Measurements from ENCODE around the gene ZNF217. TPM values are rescaled to one million over a fixed set of nuclear protein-coding genes. Genes with fewer than 3 reads are reported as not detected.
"Not testable (repeated sequence)": the region's sequence is repeated elsewhere in the genome, so short reads cannot be mapped to it uniquely, and the experiment has no call there.

Gene ZNF217
- total RNA-seq, 1 donor from 2014 or later = 61.4 TPM

GRCh38 chr20:53569606-53570307 lies 23.9 kb downstream of the ZNF217 start:
- DNase-seq (ENCODE audit: low spot score) = no peak

DNA sequence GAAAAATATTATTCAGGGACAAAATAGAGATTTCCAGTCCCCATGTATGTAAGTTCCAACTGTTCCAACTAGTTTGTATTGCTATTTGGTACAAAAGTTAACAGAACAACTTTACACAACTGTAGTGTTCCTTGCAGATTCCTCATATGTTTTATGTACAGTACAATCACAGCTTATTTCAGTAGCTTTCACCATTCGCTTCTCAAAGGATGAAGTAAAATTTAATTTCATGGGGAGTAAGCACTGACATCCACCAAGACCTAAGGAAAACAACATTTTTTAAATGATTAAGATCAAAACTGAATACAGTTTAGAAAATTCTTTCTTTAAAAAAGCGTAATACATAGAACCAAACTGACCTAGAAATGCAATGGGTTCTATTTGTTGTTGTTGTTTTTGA lies 24.6 kb downstream of the ZNF217 start:
- no peak for DNase-seq (ENCODE audit: low spot score)

- DNase-seq (ENCODE audit: low spot score) = no peak
Measured at GRCh38 chr20:53568351-53568750, 25.3 kb downstream of the ZNF217 start.

DNA sequence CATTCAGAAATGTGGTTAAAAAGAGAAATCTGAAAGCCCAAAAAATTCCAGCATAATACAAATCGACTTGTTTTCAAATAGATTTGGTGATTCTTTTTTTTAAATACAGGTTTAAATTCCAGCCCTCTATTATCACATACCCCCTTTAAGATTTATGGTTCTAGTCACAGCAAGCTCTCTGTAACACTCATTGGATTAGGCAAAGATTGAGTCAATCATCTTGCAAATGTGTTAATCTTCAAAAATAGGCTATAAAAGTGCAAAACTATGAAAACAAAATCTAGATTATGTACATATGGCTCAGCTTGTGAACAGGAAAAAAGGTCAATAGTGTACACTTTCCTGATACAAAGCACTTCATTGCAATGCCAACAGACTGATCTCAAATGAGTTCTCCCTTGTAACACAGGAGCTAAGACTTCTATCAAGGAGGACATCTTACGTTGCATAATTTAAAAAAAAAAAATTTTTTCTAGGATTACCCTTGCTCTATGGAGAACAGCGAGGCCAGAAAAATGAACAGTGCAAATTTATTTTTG lies 26.2 kb downstream of the ZNF217 start:
- DNase-seq (ENCODE audit: low spot score) = no peak

DNA sequence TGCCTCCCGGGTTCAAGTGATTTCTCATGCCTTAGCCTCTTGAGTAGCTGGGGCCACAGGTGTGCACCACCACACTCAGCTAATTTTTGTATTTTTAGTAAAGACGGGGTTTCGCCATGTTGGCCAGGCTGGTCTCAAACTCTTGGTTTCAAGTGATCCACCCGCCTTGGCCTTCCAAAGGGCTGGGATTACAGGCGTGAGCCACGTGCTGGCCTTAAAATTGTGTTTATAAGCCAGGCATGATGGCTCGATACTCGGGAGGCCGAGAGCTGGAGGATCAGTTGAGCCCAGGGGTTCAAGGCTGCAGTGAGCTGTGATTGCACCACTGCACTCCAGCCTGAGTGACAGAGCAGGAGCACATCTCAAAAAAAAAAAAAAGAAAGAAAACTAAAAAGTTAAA lies 27.0 kb downstream of the ZNF217 start:
- DNase-seq (ENCODE audit: low spot score) = not testable (repeated sequence)

GRCh38 chr20:53565254-53565653 lies 28.4 kb downstream of the ZNF217 start:
- no peak for DNase-seq (ENCODE audit: low spot score)

DNA sequence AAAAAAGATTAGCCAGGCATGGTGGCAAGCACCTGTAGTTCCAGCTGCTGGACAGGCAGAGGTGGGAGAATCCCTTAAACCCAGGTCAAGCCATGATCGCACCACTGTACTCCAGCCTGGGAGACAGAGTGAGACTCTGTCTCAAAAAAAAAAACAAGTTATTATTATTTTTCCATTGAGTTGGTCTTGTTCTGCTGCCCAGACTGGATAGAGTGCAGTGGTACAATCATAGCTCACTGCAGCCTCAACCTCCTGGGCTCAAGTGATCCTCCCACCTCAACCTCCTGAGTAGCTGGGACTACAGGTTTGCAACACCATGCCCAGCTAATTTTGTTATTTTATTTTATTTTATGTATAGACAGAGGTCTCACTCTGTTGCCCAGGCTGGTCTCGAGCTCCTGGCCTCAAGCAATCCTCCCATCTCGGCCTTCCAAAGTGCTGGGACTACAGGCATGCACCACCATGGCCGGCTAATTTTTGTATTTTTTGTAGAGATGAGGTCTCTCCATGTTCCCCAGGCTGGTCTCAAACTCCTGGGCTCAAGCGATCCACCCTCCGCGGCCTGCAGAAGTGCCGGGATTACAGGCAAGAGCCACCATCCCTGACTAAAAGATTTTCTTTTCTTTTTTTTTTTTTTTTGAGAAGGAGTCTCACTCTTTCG lies 31.4 kb downstream of the ZNF217 start:
- DNase-seq (ENCODE audit: low spot score) = not testable (repeated sequence)

- no peak for DNase-seq (ENCODE audit: low spot score)
Measured at GRCh38 chr20:53561505-53561904, 32.1 kb downstream of the ZNF217 start.

DNA sequence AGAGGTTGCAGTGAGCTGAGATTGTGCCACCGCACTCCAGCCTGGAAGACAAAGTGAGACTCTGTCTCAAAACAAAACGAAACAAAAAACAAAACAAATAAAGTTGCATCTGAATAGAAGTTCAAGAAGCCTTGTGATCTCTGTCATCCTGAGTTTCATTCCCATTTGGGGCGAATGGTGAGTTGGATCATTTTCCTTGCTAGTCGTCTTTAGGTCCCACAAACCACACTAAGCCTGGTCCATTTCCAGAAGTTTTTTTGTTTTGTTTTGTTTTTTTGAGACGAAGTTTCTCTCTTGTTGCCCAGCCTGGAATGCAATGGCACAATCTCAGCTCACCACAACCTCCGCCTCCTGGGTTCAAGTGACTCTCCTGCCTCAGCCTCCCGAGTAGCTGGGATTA lies 33.8 kb downstream of the ZNF217 start:
- DNase-seq (ENCODE audit: low spot score) = no peak

DNA sequence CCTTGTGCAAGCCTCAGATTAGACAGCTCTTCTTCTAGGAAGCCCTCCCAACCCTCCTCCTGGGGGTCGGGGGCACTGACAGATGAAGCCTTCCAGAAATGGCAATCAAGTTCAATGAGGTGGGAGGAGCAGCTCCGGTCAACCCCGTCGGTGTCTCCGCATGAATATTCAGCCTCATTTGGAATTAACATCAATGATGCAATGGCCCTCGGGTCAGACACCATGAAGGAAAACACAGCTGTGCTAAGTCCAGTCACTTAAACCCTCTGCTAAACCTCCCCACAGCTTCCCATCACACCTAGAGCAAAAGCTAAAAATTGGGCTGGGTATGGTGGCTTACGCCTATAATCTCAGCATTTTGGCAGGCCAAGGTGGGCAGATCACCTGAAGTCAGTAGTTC lies 36.5 kb downstream of the ZNF217 start:
- DNase-seq (ENCODE audit: low spot score) = peak; percentile 35

DNA sequence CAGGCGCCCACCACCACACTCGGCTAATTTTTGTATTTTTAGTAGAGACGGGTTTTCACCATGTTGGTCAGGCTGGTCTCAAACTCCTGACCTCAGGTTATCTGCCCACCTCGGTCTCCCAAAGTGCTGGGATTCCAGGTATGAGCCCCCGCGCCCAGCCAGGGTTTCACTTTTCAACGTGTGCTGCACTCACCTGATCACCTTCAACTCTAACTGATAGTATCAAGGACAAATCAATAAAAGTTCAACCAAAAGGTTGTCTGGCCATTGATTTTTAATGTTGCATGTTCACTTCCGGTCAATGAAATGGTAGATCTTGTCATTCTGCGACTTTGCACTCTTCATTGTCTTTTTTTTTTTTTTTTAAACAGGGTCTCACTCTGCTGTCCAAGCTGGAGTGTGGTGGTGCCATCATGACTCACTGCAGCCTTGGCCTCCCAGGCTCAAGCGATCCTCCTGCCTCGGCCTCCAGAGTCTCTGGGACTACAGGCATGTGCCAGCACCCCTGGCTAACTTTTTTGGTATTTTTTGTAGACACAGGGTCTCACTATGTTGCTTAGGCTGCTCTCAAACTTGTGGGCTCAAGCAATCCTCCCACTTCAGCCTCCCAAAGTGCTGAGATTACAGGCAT lies 37.3 kb downstream of the ZNF217 start:
- DNase-seq (ENCODE audit: low spot score) = peak; percentile 2

DNA sequence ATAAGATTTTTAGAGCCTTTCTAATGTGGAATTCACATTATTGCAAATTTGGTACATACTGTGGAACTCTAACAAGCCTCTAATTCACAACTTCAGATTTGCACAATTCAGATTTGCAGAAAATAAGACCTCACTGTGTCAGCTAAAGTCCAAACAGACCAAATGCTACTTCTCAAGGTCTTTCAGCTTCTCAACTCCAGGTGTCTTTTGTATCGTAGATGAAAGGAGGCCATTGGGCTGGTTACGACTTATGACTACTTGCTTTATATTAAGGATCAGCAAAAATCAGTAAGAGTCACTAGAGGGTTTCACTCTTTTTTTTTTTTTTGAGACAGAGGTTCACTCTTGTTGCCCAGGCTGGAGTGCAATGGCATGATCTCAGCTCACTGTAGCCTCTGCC lies 37.8 kb downstream of the ZNF217 start:
- DNase-seq (ENCODE audit: low spot score) = no peak

DNA sequence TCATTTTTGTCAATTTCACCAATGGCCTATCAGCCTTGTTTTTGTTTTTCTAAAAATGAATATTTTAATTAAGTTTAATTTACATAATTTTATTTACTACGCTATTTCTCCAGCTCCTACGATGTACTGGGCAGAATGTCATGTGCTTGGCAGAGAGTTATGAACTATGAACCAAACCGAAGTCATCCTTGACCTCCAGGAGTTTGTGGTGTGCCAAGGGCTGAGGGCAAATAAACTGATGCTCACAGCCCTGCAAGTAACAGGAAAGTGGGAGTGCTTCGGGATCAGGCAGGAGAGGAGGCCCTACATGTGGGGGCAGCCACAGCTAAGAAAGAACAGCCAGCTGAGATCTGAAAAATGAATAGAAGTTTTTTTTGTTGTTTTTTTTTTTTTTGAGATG lies 38.6 kb downstream of the ZNF217 start:
- DNase-seq (ENCODE audit: low spot score) = peak; percentile 18

DNA sequence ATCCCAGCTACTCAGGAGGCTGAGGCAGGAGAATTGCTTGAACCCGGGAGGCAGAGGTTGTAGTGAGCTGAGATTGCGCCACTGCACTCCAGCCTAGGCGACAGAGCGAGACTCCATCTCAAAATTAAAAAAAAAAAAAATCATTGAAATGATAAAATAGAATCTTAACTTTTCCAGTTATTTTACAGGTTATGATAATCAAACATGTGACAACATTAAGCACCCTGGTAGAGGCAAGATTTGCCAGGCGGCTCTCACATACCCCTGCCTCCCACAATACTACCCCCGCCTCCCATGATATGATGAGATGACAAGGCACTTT lies 41.1 kb downstream of the ZNF217 start:
- DNase-seq (ENCODE audit: low spot score) = not testable (repeated sequence)

GRCh38 chr20:53551719-53552571 lies 41.7 kb downstream of the ZNF217 start:
- DNase-seq (ENCODE audit: low spot score) = not testable (repeated sequence)

GRCh38 chr20:53550280-53551187 lies 43.1 kb downstream of the ZNF217 start:
- no peak for DNase-seq (ENCODE audit: low spot score)

DNA sequence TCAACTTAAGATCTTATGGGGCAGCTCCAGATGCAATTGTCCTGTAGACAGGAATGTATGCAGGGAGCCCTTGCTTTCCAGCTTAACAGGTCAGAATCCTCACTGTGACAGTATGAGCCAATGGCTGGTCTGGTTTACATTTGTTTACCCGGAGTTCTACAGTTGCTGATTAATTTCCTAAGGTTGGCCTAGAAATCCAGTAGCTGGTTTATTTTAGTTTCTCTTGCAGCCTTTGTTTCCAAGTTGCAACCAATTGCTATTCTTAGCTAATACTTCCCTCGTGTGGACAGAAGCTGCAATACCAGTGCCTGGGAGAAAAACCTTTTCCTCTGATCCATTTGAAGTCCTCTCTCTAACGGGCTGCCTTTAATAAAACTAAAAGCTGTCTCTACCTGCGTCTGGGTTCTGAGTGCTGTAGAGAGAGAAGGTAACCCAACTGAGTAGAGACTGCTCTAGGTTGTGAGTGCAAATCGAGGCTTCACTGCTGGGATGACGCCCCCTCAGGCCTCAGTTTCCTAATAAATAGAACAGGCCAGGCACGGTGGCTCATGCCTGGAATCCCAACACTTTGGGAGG lies 45.9 kb downstream of the ZNF217 start:
- DNase-seq (ENCODE audit: low spot score) = no peak

DNA sequence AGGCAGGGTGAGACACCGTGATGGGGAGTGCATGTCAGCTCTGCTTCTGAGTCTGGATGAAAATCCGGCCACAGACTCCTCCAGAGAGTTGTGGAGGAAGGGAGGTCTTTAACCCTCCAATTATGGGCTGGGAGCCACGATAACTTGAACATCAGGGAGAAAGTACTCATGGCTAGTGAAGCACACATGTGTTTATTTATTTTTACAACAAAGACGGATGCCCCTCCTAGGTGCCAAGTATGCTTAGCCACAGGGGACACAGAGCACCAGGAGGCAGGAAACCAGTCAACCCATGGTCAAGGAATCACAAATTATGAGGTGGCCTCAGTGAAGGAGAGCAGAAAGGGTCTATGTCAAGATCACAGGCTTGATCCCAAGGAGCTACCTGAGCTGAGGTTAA lies 54.1 kb downstream of the ZNF217 start:
- DNase-seq (ENCODE audit: low spot score) = no peak

GRCh38 chr20:53536382-53536781 lies 57.3 kb downstream of the ZNF217 start:
- DNase-seq (ENCODE audit: low spot score) = not testable (repeated sequence)

DNA sequence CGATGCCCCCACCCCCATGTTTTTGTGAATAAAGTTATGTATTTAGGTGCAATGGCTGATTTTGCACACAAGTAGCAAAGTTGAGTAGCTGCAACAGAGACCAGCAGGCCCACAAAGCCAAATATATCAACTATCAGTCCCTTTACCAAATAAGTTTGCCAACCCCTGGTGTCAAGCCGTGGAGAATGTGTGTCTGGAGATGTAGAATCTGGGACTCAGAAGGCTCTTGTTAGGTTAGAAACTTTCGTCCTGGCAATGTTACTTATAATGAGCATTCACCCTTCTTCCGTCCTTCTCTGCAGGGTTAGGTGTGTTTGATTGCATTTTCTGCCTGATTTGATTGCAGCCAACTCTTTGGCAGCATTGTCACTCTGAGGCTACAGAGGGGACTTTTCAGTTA lies 57.8 kb downstream of the ZNF217 start:
- no peak for DNase-seq (ENCODE audit: low spot score)

All from mesenteric fat pad (tissue), 1 donor.